Measurements from ENCODE around the gene LHX8.

Gene LHX8

GRCh38 chr1:75202751-75203150 is 68.6 kb downstream of the LHX8 start:
- ChIA-PET CTCF (interaction anchor here (0.6 to 5.0 kb wide), 21 partner anchors 13 to 1455 kb away, joined by 3 to 45 read pairs (median 4); no protein-coding TSS in a partner anchor), POLR2A (no interaction called here)
- Histone ChIP-seq H3K4me1 (ENCODE audit: control insufficient read depth, insufficient read depth, low read length) (no peaks in the 10 kb centered on the region), H3K27ac (ENCODE audit: extremely low read depth, low read depth, low read length) (no peak overlapping the region), H3K4me3 (ENCODE audit: low read depth, low read length) (no peak overlapping the region), H3K36me3 (ENCODE audit: control insufficient read depth in 2 of 2, insufficient read depth in 1 of 2, low read length in 2 of 2) (peaks cover 0 to 5% of the 10 kb centered on the region in 2 experiments; a peak in 1 of 3 replicates), H3K9me3 (ENCODE audit: control insufficient read depth, insufficient read depth, low read depth, low read length) (no peaks in the 10 kb centered on the region)
- TF ChIP-seq ZNF626 (tag by site-specific recombination; IDR thresholded peaks at IDR 0.05) = no peak

GRCh38 chr1:75203415-75204277 is 69.5 kb downstream of the LHX8 start:
- peaks cover 0 to 9% of the 10 kb centered on the region in 2 experiments; a peak in 1 of 3 replicates for H3K36me3 ChIP-seq (ENCODE audit: control insufficient read depth in 2 of 2, insufficient read depth in 1 of 2, low read length in 2 of 2)
- no peaks in the 10 kb centered on the region for H3K9me3 ChIP-seq (ENCODE audit: control insufficient read depth, insufficient read depth, low read depth, low read length)
- H3K27ac ChIP-seq (ENCODE audit: extremely low read depth, low read depth, low read length) = no peak overlapping the region
- CTCF ChIA-PET = interaction anchor here (0.6 to 5.0 kb wide), 29 partner anchors 13 to 482 kb away, joined by 3 to 45 read pairs (median 3); no protein-coding TSS in a partner anchor
- POLR2A ChIA-PET = no interaction called here
- H3K4me1 ChIP-seq (ENCODE audit: control insufficient read depth, insufficient read depth, low read length) = no peaks in the 10 kb centered on the region
- no peak overlapping the region for H3K4me3 ChIP-seq (ENCODE audit: low read depth, low read length)
- TF ChIP-seq ZFP69B (tag by site-specific recombination; IDR thresholded peaks at IDR 0.05) (no peak), CTCF (tag by site-specific recombination; IDR thresholded peaks at IDR 0.05) (peak; percentile 76), ZFHX2 (tag by site-specific recombination; conservative IDR thresholded peaks at IDR 0.05) (no peak), ZNF132 (tag by site-specific recombination; IDR thresholded peaks at IDR 0.05; ENCODE audit: borderline replicate concordance) (no peak), SP2 (tag by site-specific recombination; IDR thresholded peaks at IDR 0.05) (no peak), SP7 (tag by site-specific recombination; IDR thresholded peaks at IDR 0.05) (no peak), PRDM1 (tag by site-specific recombination; IDR thresholded peaks at IDR 0.05) (peak; percentile 38), ZNF114 (tag by site-specific recombination; IDR thresholded peaks at IDR 0.05) (no peak), ZNF398 (tag by site-specific recombination; IDR thresholded peaks at IDR 0.05) (no peak), TCF7L2 (IDR thresholded peaks at IDR 0.05; ENCODE audit: borderline replicate concordance, low read depth, low read length) (no peak), ZNF362 (tag by site-specific recombination; IDR thresholded peaks at IDR 0.05) (peak; percentile 65; the same call in 1 of the 2 replicates), ZNF48 (tag by site-specific recombination; IDR thresholded peaks at IDR 0.05) (no peak), ZNF23 (tag by site-specific recombination; IDR thresholded peaks at IDR 0.05; ENCODE audit: borderline replicate concordance) (no peak), ZBTB6 (tag by site-specific recombination; IDR thresholded peaks at IDR 0.05) (no peak), ZNF654 (tag by site-specific recombination; IDR thresholded peaks at IDR 0.05; ENCODE audit: low read depth) (peak; percentile 78), BCL11B (tag by site-specific recombination; IDR thresholded peaks at IDR 0.05; ENCODE audit: low read depth) (no peak), ZNF660 (tag by site-specific recombination; IDR thresholded peaks at IDR 0.05) (peak; percentile 49; the same call in 1 of the 2 replicates), KLF7 (tag by site-specific recombination; IDR thresholded peaks at IDR 0.05; ENCODE audit: borderline replicate concordance) (no peak), ZNF549 (tag by site-specific recombination; IDR thresholded peaks at IDR 0.05) (no peak), ZNF747 (tag by site-specific recombination; IDR thresholded peaks at IDR 0.05) (no peak), ZBTB1 (tag by site-specific recombination; IDR thresholded peaks at IDR 0.05) (no peak), OVOL3 (tag by site-specific recombination; IDR thresholded peaks at IDR 0.05) (no peak), INSM2 (tag by site-specific recombination; IDR thresholded peaks at IDR 0.05) (no peak), ZFP37 (tag by site-specific recombination; IDR thresholded peaks at IDR 0.05) (no peak)
